Osteocyte (in vitro differentiated cells): Measurements from ENCODE around the gene TTL. TPM values are rescaled to one million over a fixed set of nuclear protein-coding genes. Genes with fewer than 3 reads are reported as not detected.
"Not testable (repeated sequence)": the region's sequence is repeated elsewhere in the genome, so short reads cannot be mapped to it uniquely, and the experiment has no call there.

Experiments used
- DNase-seq: peaks from one replicate; pipeline ENCODE4 v3.0.0; 2021; ENCODE audit warnings: mixed read lengths; ENCODE audit not compliant: unreplicated experiment; ENCODE audit errors: extremely low spot score
- H3K27ac Mint-ChIP-seq: one replicate; pipeline ENCODE4 v1.8.0; 2021; ENCODE audit warnings: mild to moderate bottlenecking, mixed read lengths; ENCODE audit not compliant: unreplicated experiment
- H3K27me3 Mint-ChIP-seq: one replicate; pipeline ENCODE4 v1.8.0; 2021; ENCODE audit warnings: mixed read lengths; ENCODE audit not compliant: unreplicated experiment
- H3K36me3 Mint-ChIP-seq: one replicate; pipeline ENCODE4 v1.8.0; 2021; ENCODE audit warnings: mixed read lengths; ENCODE audit not compliant: unreplicated experiment
- H3K4me1 Mint-ChIP-seq: one replicate; pipeline ENCODE4 v1.8.0; 2021; ENCODE audit warnings: mixed read lengths; ENCODE audit not compliant: unreplicated experiment
- H3K4me3 Mint-ChIP-seq: one replicate; pipeline ENCODE4 v1.8.0; 2021; ENCODE audit warnings: mild to moderate bottlenecking, moderate library complexity, mixed read lengths; ENCODE audit not compliant: unreplicated experiment
- H3K9me3 Mint-ChIP-seq: one replicate; pipeline ENCODE4 v1.8.0; 2021; ENCODE audit warnings: mixed read lengths; ENCODE audit not compliant: unreplicated experiment
- CTCF ChIP-seq: fragments of 200-600 bp; sonication (generic); IDR thresholded peaks from 2 replicates; pipeline ENCODE4 v1.5.0; 2021; ENCODE audit warnings: antibody characterized with exemption, mild to moderate bottlenecking, moderate library complexity
- total RNA-seq: library from RNA; stranded (reverse); gene quantifications from 2 replicates; pipeline ENCODE4 v1.2.1, GENCODE V29; 2021

The TTL gene
- total RNA-seq, 1 donor from 2014 or later, result 65.7 TPM

- H3K27me3 Mint-ChIP-seq, result no peaks in the 10 kb centered on the region
- no peak overlapping the region for H3K4me3 Mint-ChIP-seq
- peaks cover 12% of the 10 kb centered on the region for H3K4me1 Mint-ChIP-seq
- no peak overlapping the region for H3K27ac Mint-ChIP-seq
- TF ChIP-seq CTCF, result no peak
- H3K36me3 Mint-ChIP-seq, result peaks cover 10% of the 10 kb centered on the region
- DNase-seq, result no peak
- no peaks in the 10 kb centered on the region for H3K9me3 Mint-ChIP-seq
Measured at GRCh38 chr2:112488201-112488600, 6.2 kb downstream of the TTL start.

GRCh38 chr2:112491946-112492345 lies 10.0 kb downstream of the TTL start:
- Mint-ChIP-seq H3K4me3 (no peak overlapping the region), H3K9me3 (no peaks in the 10 kb centered on the region), H3K27me3 (no peaks in the 10 kb centered on the region), H3K27ac (no peak overlapping the region), H3K4me1 (no peaks in the 10 kb centered on the region), H3K36me3 (peaks cover 13% of the 10 kb centered on the region)
- no peak for TF ChIP-seq CTCF
- no peak for DNase-seq

GRCh38 chr2:112493048-112493447 lies 11.1 kb downstream of the TTL start:
- peaks cover 14% of the 10 kb centered on the region for H3K36me3 Mint-ChIP-seq
- H3K9me3 Mint-ChIP-seq, result no peaks in the 10 kb centered on the region
- peak; percentile 26 for TF ChIP-seq CTCF
- no peaks in the 10 kb centered on the region for H3K4me1 Mint-ChIP-seq
- no peak overlapping the region for H3K27ac Mint-ChIP-seq
- no peaks in the 10 kb centered on the region for H3K27me3 Mint-ChIP-seq
- H3K4me3 Mint-ChIP-seq, result no peak overlapping the region
- DNase-seq, result no peak

- H3K4me3 Mint-ChIP-seq, result no peak overlapping the region
- no peak for DNase-seq
- TF ChIP-seq CTCF, result no peak
- H3K4me1 Mint-ChIP-seq, result no peaks in the 10 kb centered on the region
- no peak overlapping the region for H3K27ac Mint-ChIP-seq
- H3K27me3 Mint-ChIP-seq, result no peaks in the 10 kb centered on the region
- H3K36me3 Mint-ChIP-seq, result peaks cover 12% of the 10 kb centered on the region
- H3K9me3 Mint-ChIP-seq, result no peaks in the 10 kb centered on the region
Measured at GRCh38 chr2:112493858-112494648, 12.1 kb downstream of the TTL start.

- H3K4me3 Mint-ChIP-seq, result no peak overlapping the region
- H3K36me3 Mint-ChIP-seq, result peaks cover 12% of the 10 kb centered on the region
- DNase-seq, result no peak
- no peaks in the 10 kb centered on the region for H3K27me3 Mint-ChIP-seq
- no peaks in the 10 kb centered on the region for H3K4me1 Mint-ChIP-seq
- TF ChIP-seq CTCF, result no peak
- no peaks in the 10 kb centered on the region for H3K9me3 Mint-ChIP-seq
- H3K27ac Mint-ChIP-seq, result no peak overlapping the region
Measured at GRCh38 chr2:112494828-112495227, 12.9 kb downstream of the TTL start.

GRCh38 chr2:112495878-112496277 lies 13.9 kb downstream of the TTL start:
- not testable (repeated sequence) for DNase-seq, H3K4me1 Mint-ChIP-seq, H3K27me3 Mint-ChIP-seq, H3K27ac Mint-ChIP-seq, H3K9me3 Mint-ChIP-seq, H3K4me3 Mint-ChIP-seq
- H3K36me3 Mint-ChIP-seq, result peaks cover 12% of the 10 kb centered on the region

GRCh38 chr2:112500850-112501484 lies 19.0 kb downstream of the TTL start:
- not testable (repeated sequence) for H3K27ac Mint-ChIP-seq, H3K4me3 Mint-ChIP-seq, H3K4me1 Mint-ChIP-seq, H3K27me3 Mint-ChIP-seq, DNase-seq, H3K9me3 Mint-ChIP-seq
- peaks cover 21% of the 10 kb centered on the region for H3K36me3 Mint-ChIP-seq
